ENCODE data around the gene MRPL24. TPM values are rescaled to one million over a fixed set of nuclear protein-coding genes. Genes with fewer than 3 reads are reported as not detected.
A peak's percentile ranks its signal among the peaks of the same experiment; 100 is the strongest.

Gene MRPL24
- total and polyA plus RNA-seq, 9 of the 15 experiments (the other 6 are each of a cell fraction or from before 2014, with no cell fraction given): 74.3 to 267 (median 113) TPM

GRCh38 chr1:156726549-156727226 lies 14.2 kb downstream of the MRPL24 start (continued):
- TF ChIP-seq TCF3 (CRISPR knock-in tag; IDR thresholded peaks at IDR 0.05): no peak
- TF ChIP-seq TCFL5 (CRISPR knock-in tag; conservative IDR thresholded peaks at IDR 0.05): no peak
- TF ChIP-seq, protein P1, sequence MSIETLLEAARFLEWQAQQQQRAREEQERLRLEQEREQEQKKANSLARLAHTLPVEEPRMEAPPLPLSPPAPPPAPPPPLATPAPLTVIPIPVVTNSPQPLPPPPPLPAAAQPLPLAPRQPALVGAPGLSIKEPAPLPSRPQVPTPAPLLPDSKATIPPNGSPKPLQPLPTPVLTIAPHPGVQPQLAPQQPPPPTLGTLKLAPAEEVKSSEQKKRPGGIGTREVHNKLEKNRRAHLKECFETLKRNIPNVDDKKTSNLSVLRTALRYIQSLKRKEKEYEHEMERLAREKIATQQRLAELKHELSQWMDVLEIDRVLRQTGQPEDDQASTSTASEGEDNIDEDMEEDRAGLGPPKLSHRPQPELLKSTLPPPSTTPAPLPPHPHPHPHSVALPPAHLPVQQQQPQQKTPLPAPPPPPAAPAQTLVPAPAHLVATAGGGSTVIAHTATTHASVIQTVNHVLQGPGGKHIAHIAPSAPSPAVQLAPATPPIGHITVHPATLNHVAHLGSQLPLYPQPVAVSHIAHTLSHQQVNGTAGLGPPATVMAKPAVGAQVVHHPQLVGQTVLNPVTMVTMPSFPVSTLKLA (conservative IDR thresholded peaks at IDR 0.05): peak; percentile 31 to 37; a peak in 2 of 4 replicates
- TF ChIP-seq POLR2AphosphoS5 (IDR thresholded peaks at IDR 0.05; ENCODE audit: control insufficient read depth, insufficient read depth, low read depth, low read length): 0 out of 2 replicates have a peak, but pooled peaks have one; percentile 25
- no peak; the same call in 1 of the 2 replicates for TF ChIP-seq CTBP1 (IDR thresholded peaks at IDR 0.05; ENCODE audit: borderline replicate concordance)
- TF ChIP-seq PHB2 (IDR thresholded peaks at IDR 0.05; ENCODE audit: low read depth): no peak
- no peak for TF ChIP-seq L3MBTL2 (IDR thresholded peaks at IDR 0.05)
- TF ChIP-seq POLR2G (IDR thresholded peaks at IDR 0.05; ENCODE audit: low read depth, low read length): no peak
- TF ChIP-seq, protein P2, sequence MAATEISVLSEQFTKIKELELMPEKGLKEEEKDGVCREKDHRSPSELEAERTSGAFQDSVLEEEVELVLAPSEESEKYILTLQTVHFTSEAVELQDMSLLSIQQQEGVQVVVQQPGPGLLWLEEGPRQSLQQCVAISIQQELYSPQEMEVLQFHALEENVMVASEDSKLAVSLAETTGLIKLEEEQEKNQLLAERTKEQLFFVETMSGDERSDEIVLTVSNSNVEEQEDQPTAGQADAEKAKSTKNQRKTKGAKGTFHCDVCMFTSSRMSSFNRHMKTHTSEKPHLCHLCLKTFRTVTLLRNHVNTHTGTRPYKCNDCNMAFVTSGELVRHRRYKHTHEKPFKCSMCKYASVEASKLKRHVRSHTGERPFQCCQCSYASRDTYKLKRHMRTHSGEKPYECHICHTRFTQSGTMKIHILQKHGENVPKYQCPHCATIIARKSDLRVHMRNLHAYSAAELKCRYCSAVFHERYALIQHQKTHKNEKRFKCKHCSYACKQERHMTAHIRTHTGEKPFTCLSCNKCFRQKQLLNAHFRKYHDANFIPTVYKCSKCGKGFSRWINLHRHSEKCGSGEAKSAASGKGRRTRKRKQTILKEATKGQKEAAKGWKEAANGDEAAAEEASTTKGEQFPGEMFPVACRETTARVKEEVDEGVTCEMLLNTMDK (IDR thresholded peaks at IDR 0.05; ENCODE audit: borderline replicate concordance, insufficient read depth, low read depth, low read length, poor library complexity, severe bottlenecking): peak; percentile 85
- TF ChIP-seq ZFP91 (CRISPR knock-in tag; IDR thresholded peaks at IDR 0.05): no peak; the same call in 1 of the 2 replicates
- TF ChIP-seq ETV5 (CRISPR knock-in tag; IDR thresholded peaks at IDR 0.05; ENCODE audit: low read depth): 0 out of 2 replicates have a peak, but pooled peaks have one; percentile 32
- peak; percentile 87 for TF ChIP-seq SMC3 (conservative IDR thresholded peaks at IDR 0.05; ENCODE audit: insufficient read depth, low read depth, low read length)
- TF ChIP-seq ZNF668 (CRISPR knock-in tag; IDR thresholded peaks at IDR 0.05): no peak
- TF ChIP-seq TEAD1 (CRISPR knock-in tag; IDR thresholded peaks at IDR 0.05): peak; percentile 8 to 26; a peak in 1 of 4 replicates
- no peak for TF ChIP-seq SMARCC2 (IDR thresholded peaks at IDR 0.05; ENCODE audit: low read depth)
- TF ChIP-seq TBL1XR1 (IDR thresholded peaks at IDR 0.05; ENCODE audit: low read length in 2 of 2): peak in 1 of 2 experiments; percentile 33; a peak in 1 of 4 replicates
- TF ChIP-seq TAF1 (IDR thresholded peaks at IDR 0.05; ENCODE audit: control insufficient read depth, extremely low read depth, insufficient read depth, low read length, severe bottlenecking): peak; percentile 13
- TF ChIP-seq RCOR1 (IDR thresholded peaks at IDR 0.05; ENCODE audit: borderline replicate concordance in 1 of 2, low read depth in 2 of 2, low read length in 2 of 2): peak in 1 of 2 experiments; percentile 67; a peak in 1 of 4 replicates
- TF ChIP-seq SLC30A9 (CRISPR knock-in tag; IDR thresholded peaks at IDR 0.05): no peak
